Stimulated activated CD8-positive, alpha-beta memory T cell treated with anti-CD3 and anti-CD28 coated beads, Interleukin-12 subunit alpha, Interleukin-12 subunit beta, amount 100 ng/mL, for 24 hours (primary cell): ENCODE data around the gene OLR1.

Experiments
- DNase-seq: peaks from one replicate; pipeline ENCODE4 v3.0.0-alpha.2; 2020; ENCODE audit errors: extremely low read depth

OLR1 gene

DNA sequence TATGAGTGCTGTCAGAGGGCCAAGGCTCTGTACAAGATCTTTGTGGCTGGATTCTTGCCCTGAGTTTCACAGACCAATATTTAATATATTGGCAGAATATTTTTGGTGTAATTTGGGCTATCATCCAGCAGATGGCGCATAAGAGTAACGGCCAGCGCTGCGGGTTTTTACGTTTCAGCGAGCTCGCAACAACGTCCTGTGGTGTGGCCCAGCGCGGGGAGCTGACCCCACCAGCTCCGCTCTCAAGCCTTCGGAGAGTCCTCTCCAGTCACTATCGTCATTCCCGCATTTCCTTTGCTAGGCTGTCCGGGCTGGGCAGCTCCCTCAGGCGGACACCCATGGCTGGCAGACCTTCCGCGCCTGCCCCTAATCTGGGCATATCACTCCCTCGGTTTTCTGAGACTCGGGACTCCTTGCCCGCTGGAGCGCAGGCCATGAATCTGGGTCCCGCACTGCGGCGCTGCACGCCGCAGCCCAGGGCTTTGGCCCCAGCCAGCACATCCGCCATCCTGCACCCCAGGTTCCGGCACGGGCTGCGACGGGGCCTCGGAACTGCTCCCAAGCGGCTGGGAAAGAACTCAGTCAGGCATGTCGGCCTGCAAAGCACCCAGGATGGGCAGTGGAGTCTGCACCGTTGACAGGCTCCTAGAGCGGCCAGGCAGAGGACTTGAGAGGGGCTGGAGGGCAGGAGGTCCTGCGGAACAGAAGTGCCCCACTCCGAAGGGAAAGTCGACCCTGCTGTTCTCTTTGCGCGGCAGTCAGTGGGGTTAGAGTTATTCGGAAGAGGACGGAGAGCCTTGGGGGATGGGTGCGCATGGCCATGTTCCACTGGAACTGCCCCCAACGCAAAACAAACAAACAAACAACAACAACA, 18.4 kb downstream of the OLR1 start:
- no peak for DNase-seq

DNA sequence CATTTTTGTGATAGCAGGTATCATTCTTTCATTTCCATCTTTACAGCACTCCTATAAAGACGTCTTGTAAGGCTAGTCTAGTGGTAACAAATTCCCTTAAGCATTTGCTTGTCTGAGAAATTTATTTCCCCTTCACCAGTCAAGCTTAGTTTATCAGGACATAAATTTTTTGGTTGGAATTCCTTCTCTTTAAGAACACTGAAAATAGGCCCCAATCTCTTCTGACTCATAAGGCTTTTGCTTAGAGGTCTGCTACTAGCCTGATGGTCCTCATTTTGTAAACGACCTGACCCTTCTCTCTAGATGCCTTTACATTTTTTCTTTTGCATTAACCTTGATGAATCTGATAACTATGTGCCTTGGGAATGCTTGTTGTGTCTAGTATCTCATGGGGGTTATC, 20.3 kb downstream of the OLR1 start:
- DNase-seq = no peak

DNA sequence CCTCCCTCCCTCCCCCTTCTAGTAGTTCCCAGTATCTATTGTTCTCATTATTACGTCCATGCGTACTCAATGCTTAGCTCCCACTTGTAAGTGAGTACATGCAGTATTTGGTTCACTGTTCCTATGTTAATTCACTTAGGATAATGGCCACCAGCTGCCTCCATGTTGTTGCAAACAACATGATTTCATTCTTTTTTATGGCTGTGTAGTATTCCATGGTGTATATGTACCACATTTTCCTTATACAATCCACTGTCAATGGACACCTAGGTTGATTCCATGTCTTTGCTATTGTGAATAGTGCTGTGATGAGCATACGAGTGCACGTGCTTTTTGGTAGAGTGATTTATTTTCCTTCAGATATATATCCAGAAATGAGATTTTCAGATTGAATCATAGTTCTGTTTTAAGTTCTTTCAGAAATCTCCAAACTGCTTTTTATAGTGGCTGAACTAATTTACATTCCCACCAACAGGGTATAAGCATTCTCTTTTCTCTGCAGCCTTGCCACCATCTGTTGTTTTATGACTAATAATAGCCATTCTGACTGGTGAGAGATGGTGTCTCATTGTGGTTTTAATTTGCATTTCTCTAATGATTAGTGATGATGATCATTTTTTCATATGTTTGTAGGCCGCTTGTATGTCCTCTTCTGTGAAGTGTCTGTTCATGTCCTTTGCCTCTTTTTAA, 24.1 kb downstream of the OLR1 start:
- no peak for DNase-seq

DNA sequence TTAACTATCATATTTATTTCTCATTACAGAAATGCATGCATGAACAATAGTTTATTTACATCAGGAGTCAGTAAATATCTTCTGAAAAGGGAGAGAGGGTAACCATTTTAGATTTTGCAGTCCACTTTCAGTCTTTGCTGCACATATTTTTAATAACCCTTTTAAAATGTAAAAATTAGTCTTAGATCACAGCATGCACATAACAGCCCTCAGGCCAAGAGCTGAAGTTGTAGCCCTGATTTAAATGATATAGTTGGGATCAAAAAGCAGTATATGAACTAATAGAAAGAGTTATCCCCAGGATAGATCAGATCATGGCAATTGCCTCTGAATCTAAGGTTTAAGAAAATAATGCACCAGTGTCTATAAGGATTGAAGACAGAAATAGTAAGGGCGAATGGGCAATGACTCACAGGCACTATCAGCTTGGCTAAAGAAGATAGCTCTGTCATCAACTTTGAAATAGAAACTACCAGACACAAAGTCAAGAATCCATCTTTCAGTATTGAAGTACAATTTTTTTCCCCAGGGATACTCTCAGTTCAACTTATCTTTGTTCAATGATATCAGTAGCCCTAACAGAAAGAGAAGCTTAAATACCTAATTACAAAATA, 28.8 kb downstream of the OLR1 start:
- DNase-seq = no peak

DNA sequence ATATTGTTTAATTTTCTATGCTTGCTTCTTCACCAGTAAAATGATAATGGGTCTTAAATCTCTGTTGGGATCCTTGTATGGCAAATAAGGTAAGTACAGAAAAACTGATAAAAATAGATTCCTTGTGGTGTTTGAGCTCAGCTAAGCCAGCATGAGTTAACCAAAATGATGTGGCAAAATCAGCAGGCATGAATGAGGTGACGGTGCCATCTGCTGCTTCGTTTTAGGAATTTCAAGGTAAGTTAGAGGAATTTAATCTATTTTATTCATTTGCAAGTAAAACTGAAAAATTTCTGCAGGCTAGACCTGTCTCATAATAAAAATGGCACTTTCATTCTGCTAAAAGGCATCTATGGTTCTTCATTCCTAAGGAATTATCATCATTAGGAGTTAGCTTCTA, 31.9 kb downstream of the OLR1 start:
- DNase-seq = no peak

DNA sequence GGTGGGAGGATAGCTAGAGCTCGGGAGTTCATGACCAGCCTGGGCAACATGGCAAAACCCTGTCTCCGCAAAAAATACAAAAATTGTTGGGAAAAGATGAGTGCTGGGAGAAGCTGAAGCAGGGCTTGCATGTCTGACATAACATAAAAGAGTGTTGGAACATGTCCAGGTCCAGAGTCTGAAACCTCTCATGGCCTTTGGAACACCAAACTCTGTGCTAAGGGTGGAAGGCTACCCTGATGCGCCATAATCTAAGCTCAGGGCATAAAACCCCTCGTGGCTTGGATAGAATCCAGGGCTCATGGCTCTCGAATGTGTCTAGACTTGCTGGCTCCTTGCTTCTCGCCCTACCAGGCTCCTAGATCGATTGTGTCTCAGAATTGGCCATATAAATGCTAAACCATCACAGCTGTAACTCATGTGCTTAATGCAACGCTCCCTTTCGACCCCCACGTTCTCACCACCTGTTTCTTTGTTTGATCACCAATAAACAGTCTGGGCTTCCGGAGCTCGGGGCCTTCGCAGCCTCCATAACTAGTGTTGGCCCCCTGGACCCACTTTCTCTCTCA, 35.2 kb downstream of the OLR1 start:
- no peak for DNase-seq

DNA sequence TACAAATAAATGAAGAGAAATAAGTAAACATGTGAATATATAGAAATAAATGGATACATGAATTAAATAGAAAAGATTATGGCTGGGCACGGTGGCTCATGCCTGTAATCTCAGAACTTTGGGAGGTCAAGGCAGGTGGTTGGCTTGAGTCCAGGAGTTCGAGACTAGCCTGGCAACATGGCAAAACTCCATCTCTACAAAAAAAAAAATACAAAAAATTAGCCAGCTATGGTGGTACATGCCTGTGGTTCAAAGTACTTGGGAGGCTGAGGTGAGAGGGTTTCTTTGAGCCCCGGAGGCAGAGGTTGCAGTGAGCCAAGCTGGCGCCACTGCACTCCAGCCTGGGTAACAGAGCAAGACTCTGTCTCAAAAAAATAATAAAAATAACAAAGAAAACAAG, 36.8 kb downstream of the OLR1 start:
- DNase-seq = no peak

DNA sequence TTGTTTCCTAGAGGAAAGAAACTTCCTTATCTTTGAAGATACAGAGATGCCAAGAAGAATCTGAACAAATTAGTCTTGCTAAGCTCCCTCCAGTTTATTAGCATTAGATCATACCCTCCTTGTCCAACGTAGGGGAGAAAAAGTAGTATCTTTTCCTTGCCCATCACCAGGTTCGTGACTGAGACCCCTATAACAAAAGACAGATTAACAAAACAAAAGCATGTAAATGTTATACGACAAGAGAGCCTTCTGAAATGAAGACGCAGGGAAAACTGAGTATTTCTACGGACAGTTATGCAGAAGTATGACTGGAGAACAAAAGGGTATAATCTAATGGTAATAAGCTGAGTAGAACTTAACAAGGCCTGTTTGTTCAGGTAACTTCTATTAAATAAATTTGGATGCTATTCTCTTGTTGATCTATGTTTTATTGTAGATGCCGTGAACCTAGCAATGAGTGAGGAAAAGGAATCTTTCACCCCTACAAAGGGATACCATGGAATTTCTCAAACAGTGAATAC, 39.0 kb downstream of the OLR1 start:
- DNase-seq = no peak

DNA sequence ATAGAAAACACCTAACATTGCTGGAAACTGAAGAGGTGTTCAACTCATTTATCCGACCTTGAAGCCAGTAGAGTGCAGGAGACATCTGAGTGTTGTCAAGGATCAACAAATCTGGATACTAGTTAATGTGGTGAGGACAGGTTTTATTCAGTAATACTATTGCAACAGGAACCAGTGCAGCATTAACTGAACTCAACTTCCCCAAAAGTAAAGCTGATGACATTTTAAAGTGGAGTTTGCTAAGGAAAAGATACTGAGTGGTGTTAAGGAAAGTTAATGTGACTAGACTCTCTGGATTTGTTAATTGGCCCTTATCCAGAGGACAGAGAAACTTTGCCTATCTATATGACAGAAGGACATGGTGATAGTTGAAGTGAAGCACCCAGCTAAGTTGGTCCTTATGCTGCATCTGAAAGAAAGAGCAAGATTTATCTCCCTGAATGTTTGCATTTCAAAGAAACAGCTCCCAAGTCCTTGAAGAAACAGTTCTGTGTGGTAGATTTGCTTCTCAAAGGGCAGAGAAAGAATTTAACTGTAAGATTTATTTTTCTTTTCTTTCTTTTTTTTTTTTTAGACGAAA, 40.7 kb downstream of the OLR1 start:
- no peak for DNase-seq

DNA sequence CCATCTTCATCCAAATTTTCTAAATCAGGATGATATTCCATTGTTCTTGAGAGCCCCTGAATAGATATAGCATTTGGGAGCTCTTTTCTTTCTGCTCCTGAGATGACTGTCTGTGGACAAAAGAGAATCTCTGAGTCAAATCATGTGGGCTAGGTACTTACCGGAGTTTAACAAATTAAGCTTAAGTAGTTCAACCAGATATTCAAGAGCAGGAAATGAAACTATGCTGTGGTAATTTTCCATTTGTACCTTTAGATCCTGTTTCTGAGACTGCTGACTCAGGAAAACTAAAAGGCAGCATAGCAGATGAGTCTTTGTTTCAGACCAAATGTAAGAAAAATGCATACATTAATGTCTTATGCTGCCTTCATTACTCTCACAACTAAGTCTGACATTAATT, 41.9 kb downstream of the OLR1 start, which contains the start of gene CLEC7A:
TSS of gene CLEC7A (minus strand) at position 158 of the 400 bp plus-strand sequence. CDS start at position 41, 117 bp downstream.
- DNase-seq = no peak

DNA sequence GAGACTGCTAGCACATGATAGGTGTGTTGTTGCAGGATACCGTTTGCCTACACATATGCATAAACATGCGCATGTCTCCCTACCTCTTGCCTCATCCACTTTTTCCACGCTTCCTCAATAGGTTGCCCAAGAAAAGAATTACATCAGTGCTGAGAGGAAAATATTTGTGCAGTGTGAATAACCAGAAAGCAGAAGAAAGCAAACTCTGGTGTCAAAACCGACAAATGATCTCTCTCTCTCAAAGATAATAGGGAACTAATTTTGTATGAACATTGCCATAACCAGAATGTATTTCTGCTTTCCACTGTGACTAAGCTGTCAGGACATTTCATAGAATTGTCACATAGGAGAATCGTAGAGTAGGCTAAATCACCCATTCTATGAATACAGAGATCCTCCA, 43.2 kb downstream of the OLR1 start:
- DNase-seq = no peak

DNA sequence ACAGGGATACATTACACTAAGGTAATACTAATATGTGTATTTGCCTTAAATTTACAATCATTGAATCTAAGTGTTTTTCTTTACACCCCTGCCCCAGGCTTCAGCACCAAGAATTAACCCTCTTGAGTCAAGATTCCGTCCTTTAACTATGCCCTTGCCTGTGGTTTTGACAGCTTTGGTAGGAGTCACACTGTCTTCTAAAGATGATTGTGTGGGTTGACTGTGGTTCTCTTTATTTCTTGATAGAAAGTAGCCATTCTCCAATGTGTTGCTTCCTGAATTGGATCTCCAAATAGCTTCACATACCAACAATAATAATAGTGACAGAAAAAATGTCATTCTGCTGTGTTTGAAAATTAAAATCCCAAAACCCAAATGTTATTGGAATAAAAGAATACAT, 45.5 kb downstream of the OLR1 start:
- DNase-seq = no peak

DNA sequence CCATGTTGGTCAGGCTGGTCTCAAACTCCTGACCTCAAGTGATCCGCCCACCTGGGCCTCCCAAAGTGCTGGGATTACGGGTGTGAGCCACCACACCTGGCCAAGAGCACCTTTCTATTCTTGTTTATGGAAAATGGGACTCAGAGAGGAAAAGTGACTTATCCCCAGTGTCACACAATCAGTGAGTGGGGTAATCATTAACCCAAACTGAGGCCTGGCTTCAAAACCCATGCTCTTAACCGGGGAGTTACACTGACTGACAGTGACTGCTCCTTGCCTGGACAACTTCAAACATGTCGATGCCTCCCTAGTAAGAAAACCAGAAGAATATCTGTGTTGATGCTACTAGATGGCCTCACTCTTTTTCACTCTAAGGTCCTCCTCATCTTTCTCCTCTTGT, 49.2 kb downstream of the OLR1 start:
- DNase-seq = no peak

DNA sequence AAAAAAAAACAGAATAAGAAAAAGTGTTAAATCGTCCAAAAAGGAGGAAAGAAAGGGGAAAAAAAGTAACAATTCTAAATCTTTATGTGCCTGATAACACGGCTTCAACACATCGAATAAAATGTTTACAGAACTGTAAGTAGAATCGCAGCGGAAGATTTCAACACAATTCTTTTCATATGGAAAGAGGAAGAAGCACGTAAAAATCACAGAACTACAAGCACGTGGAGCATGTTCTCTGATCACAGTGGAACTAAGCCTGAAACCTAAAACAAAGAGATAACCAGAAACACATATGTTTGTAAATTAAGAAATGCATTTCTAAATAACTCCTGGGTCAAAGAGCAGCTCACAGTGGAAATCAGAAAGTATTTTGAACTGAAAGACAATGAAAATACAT, 50.7 kb downstream of the OLR1 start:
- no peak for DNase-seq

DNA sequence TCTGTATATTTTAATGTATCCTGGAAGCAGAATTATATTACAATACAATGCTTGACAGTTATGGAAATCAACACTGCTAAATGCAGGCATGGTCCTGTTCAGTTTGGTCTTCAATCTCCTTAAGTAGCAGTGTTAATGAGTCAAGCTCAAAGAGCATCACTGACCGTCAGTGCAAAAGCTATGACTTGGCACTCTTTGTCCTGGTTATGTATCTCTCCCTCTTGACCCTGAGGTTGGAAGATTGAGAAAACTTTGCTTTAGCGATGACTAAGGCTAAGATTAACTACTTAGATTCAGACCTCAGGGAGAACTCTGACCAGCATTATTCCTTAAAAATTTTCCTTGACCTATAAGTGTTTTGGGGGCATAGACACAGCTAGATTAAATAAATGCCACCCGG, 52.9 kb downstream of the OLR1 start:
- no peak for DNase-seq

DNA sequence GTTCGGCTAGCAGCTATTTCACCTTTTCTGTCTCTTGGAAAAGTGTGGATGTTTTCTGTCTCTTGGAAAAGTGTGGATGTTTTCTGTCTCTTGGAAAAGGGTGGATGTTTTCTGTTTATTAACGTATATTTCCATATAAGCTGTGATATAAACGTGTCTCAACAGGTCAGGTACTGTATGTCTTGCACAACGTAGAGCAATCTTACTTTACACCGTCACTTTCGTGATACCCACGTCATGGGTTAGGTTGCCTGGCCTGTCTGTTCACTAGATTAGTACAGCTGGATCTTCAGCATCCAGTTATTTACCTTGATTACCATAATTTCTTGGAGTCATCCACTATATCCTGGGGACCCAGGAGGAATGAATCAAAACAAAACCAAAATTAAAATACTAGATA, 56.0 kb downstream of the OLR1 start:
- DNase-seq = no peak

DNA sequence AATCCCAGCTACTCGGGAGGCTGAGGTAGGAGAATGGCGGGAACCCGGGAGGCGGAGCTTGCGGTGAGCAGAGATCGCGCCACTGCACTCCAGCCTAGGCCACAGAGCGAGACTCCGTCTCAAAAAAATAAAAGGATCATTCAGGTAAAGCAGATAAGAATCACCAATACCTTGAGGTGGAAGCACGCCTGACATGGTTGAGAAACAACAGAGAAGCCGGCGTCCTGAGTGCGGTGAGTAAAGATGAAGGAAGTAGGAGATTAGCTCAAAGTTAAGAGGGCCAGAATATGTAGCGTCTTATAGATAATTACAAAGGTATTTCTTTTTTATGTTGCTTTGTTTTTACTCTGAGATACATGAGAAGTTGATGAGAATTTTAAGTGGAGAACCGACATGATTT, 56.6 kb downstream of the OLR1 start:
- no peak for DNase-seq

DNA sequence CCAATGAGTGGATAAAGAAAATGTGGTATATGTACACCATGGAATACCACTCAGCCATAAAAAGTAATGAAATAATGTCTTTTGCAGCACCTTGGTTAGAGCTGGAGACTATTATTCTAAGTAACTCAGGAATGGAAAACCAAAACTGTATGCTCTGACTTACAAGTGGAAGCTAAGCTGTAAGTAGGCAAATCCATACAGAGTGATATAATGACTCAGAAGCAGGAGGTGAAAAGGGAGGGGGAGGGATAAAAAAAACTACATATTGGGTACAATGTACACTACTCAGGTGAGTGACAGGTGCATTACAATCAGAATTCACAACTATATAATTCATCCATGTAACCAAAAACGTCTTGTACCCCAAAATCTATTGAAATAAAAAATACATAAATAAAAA, 58.0 kb downstream of the OLR1 start:
- DNase-seq = no peak

DNA sequence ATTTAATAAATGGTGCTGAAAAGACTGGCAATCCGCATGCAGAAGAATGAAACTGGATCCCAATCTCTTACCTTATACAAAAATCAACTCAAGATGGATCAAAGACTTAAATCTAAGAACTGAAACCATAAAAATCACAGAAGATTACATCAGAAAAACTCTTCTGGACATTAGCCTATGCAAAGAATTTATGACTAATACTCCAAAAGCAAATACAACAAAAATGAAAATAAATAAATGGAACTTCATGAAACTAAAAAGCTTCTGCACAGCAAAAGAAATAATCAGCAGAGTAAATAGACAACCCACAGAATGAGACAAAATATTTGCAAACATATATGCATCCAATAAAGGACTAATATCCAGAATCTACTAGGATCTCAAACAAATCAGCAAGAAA, 58.9 kb downstream of the OLR1 start:
- no peak for DNase-seq

DNA sequence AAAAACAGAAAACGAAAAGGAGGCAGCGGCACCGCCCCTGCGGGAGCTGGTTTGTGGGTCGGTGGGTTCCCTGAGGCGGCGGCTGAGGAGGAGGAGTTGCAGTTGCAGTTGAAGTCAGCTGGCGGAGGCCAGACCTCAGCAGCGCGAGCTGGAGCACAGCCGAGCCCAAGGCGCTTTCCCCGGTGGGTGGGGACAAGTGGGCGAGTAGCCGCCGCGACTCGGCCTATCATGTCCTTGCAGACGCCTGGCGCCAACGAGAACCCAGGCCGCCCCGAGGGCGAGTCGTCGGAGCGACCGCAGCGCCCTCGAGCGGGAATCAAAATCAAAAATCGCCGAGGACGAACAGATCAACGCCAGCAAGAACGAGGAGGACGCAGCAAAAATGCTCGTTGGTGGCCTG, 60.5 kb downstream of the OLR1 start:
- no peak for DNase-seq

DNA sequence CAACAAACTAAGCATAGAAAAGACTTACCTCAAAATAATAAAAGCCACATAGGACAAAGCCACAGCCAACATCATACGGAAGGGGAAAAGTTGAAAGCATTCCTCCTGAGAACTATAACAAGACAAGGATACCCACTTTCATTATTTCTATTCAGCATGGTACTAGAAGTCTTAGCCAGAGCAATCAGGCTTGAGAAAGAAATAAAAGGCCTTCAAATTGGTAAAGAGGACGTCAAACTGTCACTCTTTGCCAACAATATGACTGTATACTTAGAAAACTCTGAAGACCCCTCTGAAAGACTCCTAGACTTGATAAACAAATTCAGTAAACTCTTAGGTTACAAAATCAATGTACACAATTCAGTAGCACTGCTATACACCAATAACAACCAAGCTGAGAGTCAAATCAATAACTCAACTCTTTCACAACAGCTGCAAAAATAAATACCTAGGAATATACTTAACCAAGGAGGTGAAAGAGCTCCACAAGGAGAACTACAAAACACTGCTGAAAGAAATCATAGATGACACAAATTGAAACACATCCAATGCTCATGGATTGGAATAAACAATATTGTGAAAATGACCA, 61.6 kb downstream of the OLR1 start:
- no peak for DNase-seq
